PFSK-1 (cell line): ENCODE measurements around the gene HGS.

Source experiments
- POLR2AphosphoS5 ChIP-seq: IDR thresholded peaks from 2 replicates; pipeline ENCODE4 v1.6.1; 2012; ENCODE audit warnings: low read depth, mild to moderate bottlenecking, control low read depth, low read length, moderate library complexity
- REST ChIP-seq, 2 experiments: IDR thresholded peaks; 2 replicates each; pipeline versions ENCODE4 v1.6.1 to v1.8.0; 2011 to 2012; ENCODE audit warnings: low read depth in 2 of 2, low read length in 2 of 2, control low read depth in 1 of 2, inconsistent platforms in 1 of 2, mild to moderate bottlenecking in 1 of 2, moderate library complexity in 1 of 2; ENCODE audit not compliant: insufficient read depth in 1 of 2
- SIN3A ChIP-seq: IDR thresholded peaks from 2 replicates; pipeline ENCODE4 v1.6.1; 2012; ENCODE audit warnings: mild to moderate bottlenecking, low read length, moderate library complexity, borderline replicate concordance; ENCODE audit not compliant: insufficient read depth
- TAF1 ChIP-seq: IDR thresholded peaks from 2 replicates; pipeline ENCODE4 v1.6.1; 2012; ENCODE audit warnings: low read length, control low read depth, borderline replicate concordance; ENCODE audit not compliant: insufficient read depth

GRCh38 chr17:81713556-81714411 lies 30.0 kb downstream of the HGS start:
- TF ChIP-seq POLR2AphosphoS5 (no peak), REST (IDR thresholded peaks at IDR 0.05; ENCODE audit: insufficient read depth in 1 of 2, low read depth in 2 of 2, low read length in 2 of 2) (no peak), TAF1 (no peak), SIN3A (no peak)
